Caco-2 (cell line): Measurements from ENCODE around the gene IQGAP1. TPM values are rescaled to one million over a fixed set of nuclear protein-coding genes. Genes with fewer than 3 reads are reported as not detected.
A peak's percentile ranks its signal among the peaks of the same experiment; 100 is the strongest.

Source experiments
- BruUV-seq: library from RNA; stranded (reverse); fragments of 400-500 nt; replicated peaks from 2 replicates; lab custom pipeline; 2021; lab: Mats Ljungman, UMichigan
- CTCF ChIA-PET: fragments of 300-600 bp; sonication (Branson Sonifier 250); formaldehyde crosslinking; loops from one replicate; lab custom pipeline; 2022; ENCODE audit warnings: antibody characterized with exemption; lab: Charles Lee
- POLR2A ChIA-PET: fragments of 300-600 bp; sonication (Branson Sonifier 250); formaldehyde crosslinking; loops from one replicate; lab custom pipeline; 2022; ENCODE audit warnings: antibody characterized with exemption; lab: Charles Lee
- DNase-seq, 2 experiments: peaks; one replicate each; pipeline versions ENCODE4 v3.0.0 to v3.0.0-alpha.2; 2020 to 2022
- H3K27me3 ChIP-seq: replicated peaks from 2 replicates; pipeline ENCODE4 v1.6.0; 2011; ENCODE audit warnings: low read length; ENCODE audit not compliant: control insufficient read depth, insufficient read depth
- H3K36me3 ChIP-seq: 2 replicates; pipeline ENCODE4 v1.5.1; 2011; ENCODE audit warnings: low read length; ENCODE audit not compliant: control insufficient read depth, insufficient read depth
- H3K4me1 ChIP-seq: fragments of 250-450 bp; sonication (Bioruptor Pico); 2 replicates; pipeline ENCODE4 v1.5.1; 2020; ENCODE audit warnings: mild to moderate bottlenecking
- H3K4me3 ChIP-seq: 2 replicates; pipeline ENCODE4 v1.5.1; 2011; ENCODE audit warnings: low read depth, mild to moderate bottlenecking, control low read depth, low read length
- H3K9me3 ChIP-seq: fragments of 250-450 bp; sonication (Bioruptor Pico); 2 replicates; pipeline ENCODE4 v1.5.1; 2020; ENCODE audit warnings: mild to moderate bottlenecking, moderate library complexity
- H3K27ac Mint-ChIP-seq: one replicate; pipeline ENCODE4 v1.8.0; 2022; ENCODE audit warnings: mixed read lengths; ENCODE audit not compliant: unreplicated experiment
- H3K27me3 Mint-ChIP-seq: one replicate; pipeline ENCODE4 v1.8.0; 2022; ENCODE audit warnings: mixed read lengths; ENCODE audit not compliant: insufficient read depth, unreplicated experiment
- H3K36me3 Mint-ChIP-seq: one replicate; pipeline ENCODE4 v1.8.0; 2022; ENCODE audit warnings: mild to moderate bottlenecking, mixed read lengths; ENCODE audit not compliant: insufficient read depth, unreplicated experiment
- H3K4me1 Mint-ChIP-seq: one replicate; pipeline ENCODE4 v1.8.0; 2022; ENCODE audit warnings: low read depth, mixed read lengths; ENCODE audit not compliant: unreplicated experiment
- H3K4me3 Mint-ChIP-seq: one replicate; pipeline ENCODE4 v1.8.0; 2022; ENCODE audit warnings: mild to moderate bottlenecking, moderate library complexity, mixed read lengths; ENCODE audit not compliant: unreplicated experiment
- H3K9me3 Mint-ChIP-seq: one replicate; pipeline ENCODE4 v1.8.0; 2022; ENCODE audit warnings: mixed read lengths; ENCODE audit not compliant: unreplicated experiment
- CTCF ChIP-seq, 2 experiments: fragments of 200-600 bp in 1 of 2; IDR thresholded peaks; 1 replicate in 1 of 2; 2 replicates in 1 of 2; pipeline versions ENCODE4 v1.5.1 to v1.8.0; 2011 to 2022; ENCODE audit warnings: antibody characterized with exemption in 1 of 2, control low read depth in 1 of 2, inconsistent platforms in 1 of 2, low read depth in 1 of 2, low read length in 1 of 2, mild to moderate bottlenecking in 1 of 2, moderate library complexity in 1 of 2; ENCODE audit not compliant: insufficient read depth in 1 of 2, severe bottlenecking in 1 of 2, unreplicated experiment in 1 of 2
- intact Hi-C: fragments of 100-400 bp; cut with micrococcal nuclease; formaldehyde crosslinking; loops from one replicate; pipeline ENCODE4 v1.10.0; 2022; ENCODE audit not compliant: unreplicated experiment
- total RNA-seq: library from RNA; stranded (reverse); gene quantifications from 2 replicates; pipeline ENCODE4 v1.2.3, GENCODE V29; 2022

IQGAP1 gene
- total RNA-seq, 1 experiment from 2014 or later = 142 TPM

- no peaks in the 10 kb centered on the region for H3K9me3 ChIP-seq
- H3K4me3 ChIP-seq = no peak overlapping the region
- Mint-ChIP-seq H3K36me3 (peaks cover 15% of the 10 kb centered on the region), H3K9me3 (no peaks in the 10 kb centered on the region), H3K27ac (no peak overlapping the region), H3K4me1 (peaks cover 54% of the 10 kb centered on the region), H3K27me3 (no peaks in the 10 kb centered on the region), H3K4me3 (no peak overlapping the region)
- POLR2A ChIA-PET = interaction anchor here (1.3 kb wide), 1 partner anchor 17 kb away, joined by 18 read pairs; the partner anchor contains the start of gene IQGAP1
- CTCF ChIA-PET = no interaction called here
- intact Hi-C loops = no loop called here
- BruUV-seq = no TSS peak
- H3K27me3 ChIP-seq = no peaks in the 10 kb centered on the region
- peaks cover 40% of the 10 kb centered on the region for H3K4me1 ChIP-seq
- TF ChIP-seq CTCF (IDR thresholded peaks at IDR 0.05; ENCODE audit: insufficient read depth in 1 of 2, low read depth in 1 of 2, low read length in 1 of 2, severe bottlenecking in 1 of 2, unreplicated experiment in 1 of 2) = no peak
- no peaks in the 10 kb centered on the region for H3K36me3 ChIP-seq
- no peak for DNase-seq
Observed at GRCh38 chr15:90405055-90405607, 17.1 kb downstream of the IQGAP1 start.

- H3K36me3 Mint-ChIP-seq = peaks cover 18% of the 10 kb centered on the region
- Histone ChIP-seq H3K27me3 (no peaks in the 10 kb centered on the region), H3K9me3 (no peaks in the 10 kb centered on the region), H3K4me3 (no peak overlapping the region), H3K36me3 (no peaks in the 10 kb centered on the region), H3K4me1 (peaks cover 33% of the 10 kb centered on the region)
- H3K4me3 Mint-ChIP-seq = no peak overlapping the region
- ChIA-PET CTCF (no interaction called here), POLR2A (interaction anchor here (2.1 kb wide), 1 partner anchor 20 kb away, joined by 12 read pairs; the partner anchor contains the start of gene IQGAP1)
- H3K27me3 Mint-ChIP-seq = no peaks in the 10 kb centered on the region
- no TSS peak for BruUV-seq
- DNase-seq = no peak
- intact Hi-C loops = no loop called here
- no peak overlapping the region for H3K27ac Mint-ChIP-seq
- TF ChIP-seq CTCF (IDR thresholded peaks at IDR 0.05; ENCODE audit: insufficient read depth in 1 of 2, low read depth in 1 of 2, low read length in 1 of 2, severe bottlenecking in 1 of 2, unreplicated experiment in 1 of 2) = no peak
- no peaks in the 10 kb centered on the region for H3K9me3 Mint-ChIP-seq
- H3K4me1 Mint-ChIP-seq = peaks cover 44% of the 10 kb centered on the region
Observed at GRCh38 chr15:90407336-90407735, 19.3 kb downstream of the IQGAP1 start.

GRCh38 chr15:90407871-90408317, 19.9 kb downstream of the IQGAP1 start:
- Mint-ChIP-seq H3K27me3 (no peaks in the 10 kb centered on the region), H3K27ac (peak overlapping the region; percentile 38), H3K36me3 (peaks cover 24% of the 10 kb centered on the region), H3K9me3 (no peaks in the 10 kb centered on the region), H3K4me3 (no peak overlapping the region), H3K4me1 (peaks cover 44% of the 10 kb centered on the region)
- H3K27me3 ChIP-seq = no peaks in the 10 kb centered on the region
- DNase-seq = no peak
- no peak overlapping the region for H3K4me3 ChIP-seq
- no peaks in the 10 kb centered on the region for H3K9me3 ChIP-seq
- ChIA-PET CTCF (no interaction called here), POLR2A (interaction anchor here (2.1 kb wide), 1 partner anchor 20 kb away, joined by 12 read pairs; the partner anchor contains the start of gene IQGAP1)
- H3K36me3 ChIP-seq = no peaks in the 10 kb centered on the region
- intact Hi-C loops = no loop called here
- peaks cover 33% of the 10 kb centered on the region for H3K4me1 ChIP-seq
- TF ChIP-seq CTCF (IDR thresholded peaks at IDR 0.05; ENCODE audit: insufficient read depth in 1 of 2, low read depth in 1 of 2, low read length in 1 of 2, severe bottlenecking in 1 of 2, unreplicated experiment in 1 of 2) = no peak
- no TSS peak for BruUV-seq
